Effector memory CD8-positive, alpha-beta T cell (primary cell): Measurements from ENCODE around the gene DRAXIN.
"Not testable (repeated sequence)": the region's sequence is repeated elsewhere in the genome, so short reads cannot be mapped to it uniquely, and the experiment has no call there.

Source experiments
- ATAC-seq: fragments of 150-1000 bp; cut with Tn5 transposase; replicated peaks from 2 replicates; pipeline ENCODE4 v1.10.0; 2021; ENCODE audit warnings: mild to moderate bottlenecking, moderate library complexity
- DNase-seq, 3 experiments: peaks; one replicate each; pipeline ENCODE4 v3.0.0; 2021
- H3K27ac Mint-ChIP-seq, 2 donors: one replicate each; pipeline ENCODE4 v1.8.0; 2022; ENCODE audit warnings: mild to moderate bottlenecking in 2 of 2, mixed read lengths in 2 of 2, moderate library complexity in 2 of 2
- H3K27me3 Mint-ChIP-seq, 2 donors: one replicate each; pipeline ENCODE4 v1.8.0; 2022; ENCODE audit warnings: mixed read lengths in 2 of 2
- H3K36me3 Mint-ChIP-seq: one replicate; pipeline ENCODE4 v1.8.0; 2022; ENCODE audit warnings: mild to moderate bottlenecking, moderate library complexity, mixed read lengths; ENCODE audit not compliant: insufficient read depth
- H3K4me1 Mint-ChIP-seq, 2 donors: one replicate each; pipeline ENCODE4 v1.8.0; 2022; ENCODE audit warnings: low read depth in 2 of 2, mixed read lengths in 2 of 2
- H3K4me3 Mint-ChIP-seq, 2 donors: one replicate each; pipeline ENCODE4 v1.8.0; 2022; ENCODE audit warnings: mild to moderate bottlenecking in 2 of 2, mixed read lengths in 2 of 2, moderate library complexity in 2 of 2
- H3K9me3 Mint-ChIP-seq, 2 donors: one replicate each; pipeline ENCODE4 v1.8.0; 2022; ENCODE audit warnings: mixed read lengths in 2 of 2
- total RNA-seq, 9 experiments: gene quantifications; one replicate each; lab custom pipeline; 2026; lab: John Stamatoyannopoulos, UW

Gene DRAXIN, protein sequence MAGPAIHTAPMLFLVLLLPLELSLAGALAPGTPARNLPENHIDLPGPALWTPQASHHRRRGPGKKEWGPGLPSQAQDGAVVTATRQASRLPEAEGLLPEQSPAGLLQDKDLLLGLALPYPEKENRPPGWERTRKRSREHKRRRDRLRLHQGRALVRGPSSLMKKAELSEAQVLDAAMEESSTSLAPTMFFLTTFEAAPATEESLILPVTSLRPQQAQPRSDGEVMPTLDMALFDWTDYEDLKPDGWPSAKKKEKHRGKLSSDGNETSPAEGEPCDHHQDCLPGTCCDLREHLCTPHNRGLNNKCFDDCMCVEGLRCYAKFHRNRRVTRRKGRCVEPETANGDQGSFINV
- 0.20 to 9.4 (median 0.54) reads per million in 9 experiments for total RNA-seq

GRCh38 chr1:11691302-11691914, at the start of gene DRAXIN:
DRAXIN (plus strand) TSS chr1:11691710; CDS start chr1:11706259, 14,549 bp downstream.
- ATAC-seq (peak; percentile 20), DNase-seq (peak in 2 of 3 experiments; percentile 9 to 18)
- H3K27ac Mint-ChIP-seq, result peak within 1 kb of the TSS; percentile 75 to 93
- H3K4me3 Mint-ChIP-seq, result peak within 1 kb of the TSS; percentile 81 to 82
- no peaks in the 10 kb centered on the region for H3K9me3 Mint-ChIP-seq
- peaks cover 24 to 43% of the 10 kb centered on the region in 2 donors for H3K27me3 Mint-ChIP-seq
- H3K36me3 Mint-ChIP-seq, result peaks cover 5% of the 10 kb centered on the region
- peaks cover 26 to 33% of the 10 kb centered on the region in 2 donors for H3K4me1 Mint-ChIP-seq

GRCh38 chr1:11641776-11642305, 49.7 kb upstream of the DRAXIN start:
- no peaks in the 10 kb centered on the region for H3K9me3 Mint-ChIP-seq
- H3K27ac Mint-ChIP-seq, result no peak overlapping the region

GRCh38 chr1:11642418-11643017, 49.0 kb upstream of the DRAXIN start:
- not testable (repeated sequence) for H3K9me3 Mint-ChIP-seq, H3K36me3 Mint-ChIP-seq, H3K4me3 Mint-ChIP-seq, H3K27ac Mint-ChIP-seq, H3K4me1 Mint-ChIP-seq
- ATAC-seq, result peak; percentile 80
- H3K27me3 Mint-ChIP-seq, result peaks cover 11 to 16% of the 10 kb centered on the region in 2 donors
- DNase-seq, result peak; percentile 67 to 74 (median 70)

More at GRCh38 chr1:11641776-11642305, 49.7 kb upstream of the DRAXIN start:
- ATAC-seq (no peak), DNase-seq (no peak)
- Mint-ChIP-seq H3K4me3 (no peak overlapping the region), H3K27me3 (peaks cover 11 to 23% of the 10 kb centered on the region in 2 donors), H3K4me1 (peaks cover 0 to 2% of the 10 kb centered on the region in 2 donors), H3K36me3 (peaks cover 5% of the 10 kb centered on the region)

- H3K27me3 Mint-ChIP-seq, result peaks cover 5% of the 10 kb centered on the region in 2 donors
- H3K27ac Mint-ChIP-seq, result no peak overlapping the region
- H3K9me3 Mint-ChIP-seq, result no peaks in the 10 kb centered on the region
- H3K36me3 Mint-ChIP-seq, result peaks cover 5% of the 10 kb centered on the region
- no peak overlapping the region for H3K4me3 Mint-ChIP-seq
- ATAC-seq, result no peak
- peaks cover 0 to 2% of the 10 kb centered on the region in 2 donors for H3K4me1 Mint-ChIP-seq
- DNase-seq, result no peak
Measured at GRCh38 chr1:11643782-11644181, 47.7 kb upstream of the DRAXIN start.

DNA sequence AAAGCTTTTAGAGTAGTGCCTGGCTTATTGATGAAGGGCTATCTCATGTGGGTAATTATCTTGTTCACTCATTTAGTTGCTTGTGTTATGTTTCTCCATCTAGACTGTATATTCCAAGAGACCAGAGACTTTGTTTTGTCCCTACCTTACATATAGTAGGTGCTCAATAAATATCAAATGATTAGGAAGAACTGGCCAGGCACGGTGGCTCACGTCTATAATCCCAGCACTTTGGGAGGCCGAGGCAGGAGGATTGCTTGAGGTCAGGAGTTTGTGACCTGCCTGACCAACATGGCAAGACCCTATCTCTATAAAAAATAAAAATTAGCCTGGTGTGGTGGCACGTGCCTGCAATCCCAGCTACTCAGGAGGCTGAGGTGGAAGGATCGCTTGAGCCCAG, 46.2 kb upstream of the DRAXIN start:
- ATAC-seq (no peak), DNase-seq (no peak)
- no peaks in the 10 kb centered on the region for H3K9me3 Mint-ChIP-seq
- no peaks in the 10 kb centered on the region for H3K27me3 Mint-ChIP-seq
- peaks cover 7 to 8% of the 10 kb centered on the region in 2 donors for H3K4me1 Mint-ChIP-seq
- H3K4me3 Mint-ChIP-seq, result no peak overlapping the region
- H3K27ac Mint-ChIP-seq, result no peak overlapping the region
- peaks cover 5% of the 10 kb centered on the region for H3K36me3 Mint-ChIP-seq

DNA sequence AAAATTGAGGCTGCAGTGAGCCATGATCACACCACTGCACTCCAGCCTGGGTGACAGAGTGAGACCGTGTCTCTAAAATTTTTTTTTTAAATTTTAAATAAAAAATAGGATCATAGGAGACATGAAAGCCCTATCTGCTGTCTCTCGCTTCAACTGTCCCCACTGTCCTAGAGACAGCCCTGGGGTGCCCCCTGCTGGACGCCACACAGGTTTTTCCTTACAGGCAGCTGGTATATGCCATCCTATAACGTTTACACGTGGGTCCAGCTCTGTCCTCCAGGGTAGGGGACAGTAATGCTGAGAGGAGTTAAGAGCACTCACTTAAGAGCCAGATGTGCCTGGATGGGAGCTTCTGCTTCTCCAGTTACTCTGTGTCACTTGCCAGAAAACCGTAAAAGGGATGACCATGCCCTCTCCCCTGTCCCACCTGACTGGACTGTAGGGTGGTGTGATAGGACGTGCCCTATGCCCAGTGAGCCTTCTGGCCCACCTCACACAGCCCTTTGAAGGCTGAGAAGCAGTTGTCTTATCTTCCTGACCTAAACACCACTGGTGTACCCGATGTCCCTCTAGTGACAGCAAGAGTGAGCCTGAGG, 45.7 kb upstream of the DRAXIN start:
- DNase-seq (peak; percentile 70 to 75 (median 72)), ATAC-seq (peak; percentile 36)
- Mint-ChIP-seq H3K4me3 (no peak overlapping the region), H3K9me3 (no peaks in the 10 kb centered on the region), H3K27ac (peak overlapping the region in 1 of 2 donors; percentile 75), H3K4me1 (peaks cover 9 to 11% of the 10 kb centered on the region in 2 donors), H3K27me3 (no peaks in the 10 kb centered on the region), H3K36me3 (peaks cover 5% of the 10 kb centered on the region)

DNA sequence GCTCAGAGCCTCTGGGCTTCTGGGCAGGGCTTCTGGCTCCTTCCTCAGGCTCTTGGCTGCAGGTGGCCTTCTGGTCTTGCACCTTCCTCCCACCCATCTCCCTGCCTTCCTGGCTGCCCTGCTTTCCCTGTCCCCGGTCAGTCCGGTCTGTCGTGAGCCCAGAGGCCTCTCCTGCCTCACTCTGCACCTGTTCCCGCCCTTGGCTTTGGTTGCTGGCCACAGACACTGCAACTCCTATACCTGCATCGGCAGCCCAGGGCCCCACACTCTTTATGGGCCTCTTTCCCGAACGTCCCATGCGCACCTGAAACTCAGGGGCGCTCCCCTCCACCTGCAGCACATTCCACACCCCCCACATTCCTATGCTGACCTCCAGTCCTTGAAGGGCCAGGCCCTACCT, 45.2 kb upstream of the DRAXIN start:
- no peak overlapping the region for H3K4me3 Mint-ChIP-seq
- no peaks in the 10 kb centered on the region for H3K9me3 Mint-ChIP-seq
- no peak for DNase-seq
- H3K4me1 Mint-ChIP-seq, result peaks cover 14 to 17% of the 10 kb centered on the region in 2 donors
- H3K27me3 Mint-ChIP-seq, result no peaks in the 10 kb centered on the region
- H3K36me3 Mint-ChIP-seq, result peaks cover 6% of the 10 kb centered on the region
- H3K27ac Mint-ChIP-seq, result peak overlapping the region in 1 of 2 donors; percentile 75
- no peak for ATAC-seq

GRCh38 chr1:11647333-11647732, 44.2 kb upstream of the DRAXIN start:
- H3K27ac Mint-ChIP-seq, result no peak overlapping the region
- DNase-seq, result no peak
- peaks cover 15 to 19% of the 10 kb centered on the region in 2 donors for H3K4me1 Mint-ChIP-seq
- ATAC-seq, result no peak
- H3K36me3 Mint-ChIP-seq, result peaks cover 8% of the 10 kb centered on the region
- H3K27me3 Mint-ChIP-seq, result no peaks in the 10 kb centered on the region
- no peak overlapping the region for H3K4me3 Mint-ChIP-seq
- no peaks in the 10 kb centered on the region for H3K9me3 Mint-ChIP-seq

DNA sequence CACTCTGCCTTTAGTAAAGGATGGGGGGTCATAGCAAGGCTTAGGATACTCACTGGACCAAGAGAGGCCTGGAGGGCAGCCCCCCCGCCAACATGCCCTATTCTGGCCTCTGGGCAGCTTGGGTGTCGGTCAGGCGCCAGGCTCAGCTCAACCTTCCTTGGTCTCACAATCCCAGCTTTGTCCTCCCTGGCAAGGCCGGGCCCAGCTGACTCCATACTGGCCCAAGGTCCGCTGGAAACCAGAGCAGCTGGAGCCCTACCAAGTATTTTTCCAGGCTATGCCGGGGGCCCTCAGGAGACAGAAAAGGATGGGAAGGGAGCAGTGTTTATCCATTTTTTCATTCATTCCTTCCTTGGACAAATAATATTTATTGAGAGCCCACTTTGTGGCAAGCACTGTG, 43.5 kb upstream of the DRAXIN start:
- no peak overlapping the region for H3K27ac Mint-ChIP-seq
- peaks cover 15 to 19% of the 10 kb centered on the region in 2 donors for H3K4me1 Mint-ChIP-seq
- H3K36me3 Mint-ChIP-seq, result peaks cover 8% of the 10 kb centered on the region
- H3K4me3 Mint-ChIP-seq, result peak overlapping the region in 1 of 2 donors; percentile 38
- DNase-seq (no peak), ATAC-seq (no peak)
- H3K27me3 Mint-ChIP-seq, result no peaks in the 10 kb centered on the region
- H3K9me3 Mint-ChIP-seq, result no peaks in the 10 kb centered on the region

GRCh38 chr1:11648732-11649158, 42.8 kb upstream of the DRAXIN start:
- peaks cover 15 to 19% of the 10 kb centered on the region in 2 donors for H3K4me1 Mint-ChIP-seq
- no peaks in the 10 kb centered on the region for H3K27me3 Mint-ChIP-seq
- peak overlapping the region in 1 of 2 donors; percentile 38 for H3K4me3 Mint-ChIP-seq
- DNase-seq, result peak in 2 of 3 experiments; percentile 32 to 35
- no peaks in the 10 kb centered on the region for H3K9me3 Mint-ChIP-seq
- peaks cover 8% of the 10 kb centered on the region for H3K36me3 Mint-ChIP-seq
- H3K27ac Mint-ChIP-seq, result no peak overlapping the region
- peak; percentile 21 for ATAC-seq

DNA sequence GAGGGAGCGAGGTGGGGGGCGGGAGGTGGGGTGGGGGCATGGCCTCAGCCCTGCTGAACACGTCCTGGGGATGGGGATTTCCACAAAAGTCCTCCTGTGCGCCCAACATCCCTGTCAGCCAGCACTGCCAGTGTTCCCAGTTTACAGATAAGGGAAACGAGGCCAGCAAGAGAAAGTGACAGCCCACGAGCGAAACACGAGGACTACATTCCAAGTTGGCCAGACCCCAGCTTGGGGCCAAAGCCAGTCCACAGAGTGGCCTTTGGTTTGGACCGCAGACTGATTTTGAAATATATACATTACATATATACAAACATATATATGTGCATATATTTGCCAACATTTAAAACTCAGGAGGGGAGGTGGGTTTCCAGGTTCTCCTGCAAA, 42.3 kb upstream of the DRAXIN start:
- Mint-ChIP-seq H3K4me3 (peak overlapping the region; percentile 84 to 85), H3K27me3 (no peaks in the 10 kb centered on the region)

GRCh38 chr1:11649624-11650330, 41.7 kb upstream of the DRAXIN start:
- Mint-ChIP-seq H3K4me3 (peak overlapping the region; percentile 84 to 85), H3K27me3 (no peaks in the 10 kb centered on the region), H3K9me3 (no peaks in the 10 kb centered on the region), H3K36me3 (peaks cover 8% of the 10 kb centered on the region), H3K4me1 (peaks cover 15 to 19% of the 10 kb centered on the region in 2 donors), H3K27ac (peak overlapping the region; percentile 84 to 88)
- DNase-seq (no peak), ATAC-seq (no peak)

More for the DNA sequence above, 42.3 kb upstream of the DRAXIN start:
- Mint-ChIP-seq H3K4me1 (peaks cover 15 to 19% of the 10 kb centered on the region in 2 donors), H3K9me3 (no peaks in the 10 kb centered on the region), H3K36me3 (peaks cover 8% of the 10 kb centered on the region), H3K27ac (no peak overlapping the region)
- no peak for ATAC-seq
- DNase-seq, result no peak
